Measurements from ENCODE around the gene PSAPL1.

PSAPL1 gene

GRCh38 chr4:7427361-7427760, 7.4 kb downstream of the PSAPL1 start:
- TF ChIP-seq CTCF (IDR thresholded peaks at IDR 0.05) = no peak
- TF ChIP-seq ZFX (IDR thresholded peaks at IDR 0.05; ENCODE audit: borderline replicate concordance) = no peak
- no peak overlapping the region for H3K27ac ChIP-seq

GRCh38 chr4:7426525-7427171, 8.1 kb downstream of the PSAPL1 start:
- H3K27ac ChIP-seq = no peak overlapping the region
- no peak for TF ChIP-seq ZFX (IDR thresholded peaks at IDR 0.05; ENCODE audit: borderline replicate concordance)
- TF ChIP-seq CTCF (IDR thresholded peaks at IDR 0.05) = no peak

- no peak for TF ChIP-seq ZFX (IDR thresholded peaks at IDR 0.05; ENCODE audit: borderline replicate concordance)
- TF ChIP-seq CTCF (IDR thresholded peaks at IDR 0.05) = no peak
- no peak overlapping the region for H3K27ac ChIP-seq
Observed at GRCh38 chr4:7425591-7426468, 8.9 kb downstream of the PSAPL1 start.

- no peak for TF ChIP-seq ZFX (IDR thresholded peaks at IDR 0.05; ENCODE audit: borderline replicate concordance)
- TF ChIP-seq CTCF (IDR thresholded peaks at IDR 0.05) = no peak
- H3K27ac ChIP-seq = no peak overlapping the region
Observed at GRCh38 chr4:7425124-7425523, 9.6 kb downstream of the PSAPL1 start.

- H3K27ac ChIP-seq = no peak overlapping the region
Observed at GRCh38 chr4:7424553-7425111, 10.1 kb downstream of the PSAPL1 start.

GRCh38 chr4:7423801-7424552, 10.8 kb downstream of the PSAPL1 start:
- TF ChIP-seq CTCF (IDR thresholded peaks at IDR 0.05) = no peak
- no peak for TF ChIP-seq ZFX (IDR thresholded peaks at IDR 0.05; ENCODE audit: borderline replicate concordance)
- H3K27ac ChIP-seq = no peak overlapping the region

More at GRCh38 chr4:7424553-7425111, 10.1 kb downstream of the PSAPL1 start:
- TF ChIP-seq ZFX (IDR thresholded peaks at IDR 0.05; ENCODE audit: borderline replicate concordance) (no peak), CTCF (IDR thresholded peaks at IDR 0.05) (no peak)

Measured in 22Rv1 (cell line).